Skin epidermis (tissue), 12 donors: ENCODE results near the gene SEZ6.

Source experiments
- H3K27ac ChIP-seq, 21 experiments: fragments of 200-600 bp; sonication (generic) in 11 of 21; one replicate each; pipeline ENCODE4 v1.5.0; 2020; ENCODE audit warnings: mild to moderate bottlenecking in 3 of 21, inconsistent platforms in 2 of 21, moderate library complexity in 2 of 21
- H3K4me3 ChIP-seq, 7 experiments: fragments of 200-600 bp; sonication (generic) in 2 of 7; one replicate each; pipeline ENCODE4 v1.5.0; 2020; ENCODE audit warnings: inconsistent platforms in 2 of 7, mild to moderate bottlenecking in 2 of 7, moderate library complexity in 1 of 7

The SEZ6 gene

GRCh38 chr17:29007456-29007855, 1.6 kb upstream of the SEZ6 start:
- no peak overlapping the region for H3K27ac ChIP-seq
- no peak overlapping the region for H3K4me3 ChIP-seq

- H3K27ac ChIP-seq = no peak overlapping the region
- no peak overlapping the region for H3K4me3 ChIP-seq
Observed at GRCh38 chr17:29004081-29004692, 1.6 kb downstream of the SEZ6 start.

- Histone ChIP-seq H3K4me3 (no peak overlapping the region), H3K27ac (no peak overlapping the region)
Observed at GRCh38 chr17:29003289-29003688, 2.5 kb downstream of the SEZ6 start.

- Histone ChIP-seq H3K4me3 (no peak overlapping the region), H3K27ac (no peak overlapping the region)
Observed at GRCh38 chr17:29002811-29003210, 3.0 kb downstream of the SEZ6 start.

GRCh38 chr17:29000973-29001372, 4.9 kb downstream of the SEZ6 start:
- H3K4me3 ChIP-seq = no peak overlapping the region
- no peak overlapping the region for H3K27ac ChIP-seq

GRCh38 chr17:28999206-28999605, 6.6 kb downstream of the SEZ6 start:
- H3K27ac ChIP-seq = no peak overlapping the region

GRCh38 chr17:28997806-28998205, 8.0 kb downstream of the SEZ6 start:
- Histone ChIP-seq H3K27ac (no peak overlapping the region), H3K4me3 (no peak overlapping the region)

More at GRCh38 chr17:28999206-28999605, 6.6 kb downstream of the SEZ6 start:
- H3K4me3 ChIP-seq = no peak overlapping the region

- Histone ChIP-seq H3K4me3 (no peak overlapping the region), H3K27ac (no peak overlapping the region)
Observed at GRCh38 chr17:28996554-28997096, 9.2 kb downstream of the SEZ6 start.

GRCh38 chr17:28993645-28994426, 12.0 kb downstream of the SEZ6 start:
- Histone ChIP-seq H3K4me3 (no peak overlapping the region), H3K27ac (no peak overlapping the region)

GRCh38 chr17:28992625-28993600, 12.9 kb downstream of the SEZ6 start:
- Histone ChIP-seq H3K27ac (no peak overlapping the region), H3K4me3 (no peak overlapping the region)

GRCh38 chr17:28992185-28992584, 13.6 kb downstream of the SEZ6 start:
- no peak overlapping the region for H3K27ac ChIP-seq

GRCh38 chr17:28991779-28992178, 14.1 kb downstream of the SEZ6 start:
- Histone ChIP-seq H3K27ac (no peak overlapping the region), H3K4me3 (no peak overlapping the region)

More at GRCh38 chr17:28992185-28992584, 13.6 kb downstream of the SEZ6 start:
- no peak overlapping the region for H3K4me3 ChIP-seq

- H3K27ac ChIP-seq = no peak overlapping the region
- H3K4me3 ChIP-seq = no peak overlapping the region
Observed at GRCh38 chr17:28989028-28989427, 16.8 kb downstream of the SEZ6 start.

GRCh38 chr17:28988475-28988874, 17.4 kb downstream of the SEZ6 start:
- H3K4me3 ChIP-seq = no peak overlapping the region
- no peak overlapping the region for H3K27ac ChIP-seq

- H3K4me3 ChIP-seq = no peak overlapping the region
- H3K27ac ChIP-seq = no peak overlapping the region
Observed at GRCh38 chr17:28986714-28987655, 18.8 kb downstream of the SEZ6 start.

- H3K4me3 ChIP-seq = no peak overlapping the region
- H3K27ac ChIP-seq = no peak overlapping the region
Observed at GRCh38 chr17:28985950-28986713, 19.7 kb downstream of the SEZ6 start.

GRCh38 chr17:28983286-28984230, 22.3 kb downstream of the SEZ6 start:
- Histone ChIP-seq H3K27ac (peak overlapping the region in 6 of 21 experiments; percentile 3 to 70 (median 44)), H3K4me3 (no peak overlapping the region)
